Suppressor macrophage treated with lipopolysaccharide for 1 hour (primary cell): Measurements from ENCODE around the gene AIF1.

ENCODE experiments used
- DNase-seq, 3 donors: peaks; one replicate each; pipeline ENCODE4 v3.0.0-alpha.2; 2020 to 2022

AIF1 gene

DNA sequence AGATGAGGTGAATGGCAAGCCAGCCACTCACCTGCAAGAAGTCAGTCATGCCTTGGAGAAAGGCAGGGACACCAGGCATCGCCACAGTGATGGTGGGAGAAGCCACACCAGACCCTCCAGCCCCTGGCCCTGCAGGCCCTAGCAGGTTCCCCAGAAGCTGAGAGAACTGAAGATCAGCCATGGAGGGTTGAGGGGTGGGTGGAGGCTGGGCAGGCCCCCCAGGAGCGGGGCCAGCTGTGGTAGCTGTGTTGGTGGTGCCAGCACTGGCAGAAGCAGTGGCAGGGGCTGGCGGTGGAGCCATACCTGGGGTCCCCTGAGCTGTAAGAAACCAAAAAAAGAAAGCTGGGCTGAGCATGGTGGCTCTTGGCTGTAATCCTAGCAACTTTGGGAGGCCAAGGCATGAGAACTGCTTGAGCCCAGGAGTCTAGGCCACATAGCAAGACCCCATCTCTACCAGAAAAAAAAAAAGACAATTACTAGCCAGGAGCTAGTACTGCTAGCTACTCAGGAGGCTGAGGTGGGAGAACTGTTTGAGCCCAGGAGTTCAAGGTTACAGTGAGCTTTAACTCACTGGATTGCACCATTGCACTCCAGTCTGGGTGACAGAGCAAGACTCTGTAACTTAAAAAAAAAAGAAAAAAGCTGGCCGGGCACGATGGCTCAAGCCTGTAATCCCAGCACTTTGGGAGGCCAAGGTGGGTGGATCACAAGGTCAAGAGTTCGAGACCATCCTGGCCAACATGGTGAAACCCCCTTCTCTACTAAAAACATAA lies 27.9 kb downstream of the AIF1 start:
- DNase-seq = no peak

DNA sequence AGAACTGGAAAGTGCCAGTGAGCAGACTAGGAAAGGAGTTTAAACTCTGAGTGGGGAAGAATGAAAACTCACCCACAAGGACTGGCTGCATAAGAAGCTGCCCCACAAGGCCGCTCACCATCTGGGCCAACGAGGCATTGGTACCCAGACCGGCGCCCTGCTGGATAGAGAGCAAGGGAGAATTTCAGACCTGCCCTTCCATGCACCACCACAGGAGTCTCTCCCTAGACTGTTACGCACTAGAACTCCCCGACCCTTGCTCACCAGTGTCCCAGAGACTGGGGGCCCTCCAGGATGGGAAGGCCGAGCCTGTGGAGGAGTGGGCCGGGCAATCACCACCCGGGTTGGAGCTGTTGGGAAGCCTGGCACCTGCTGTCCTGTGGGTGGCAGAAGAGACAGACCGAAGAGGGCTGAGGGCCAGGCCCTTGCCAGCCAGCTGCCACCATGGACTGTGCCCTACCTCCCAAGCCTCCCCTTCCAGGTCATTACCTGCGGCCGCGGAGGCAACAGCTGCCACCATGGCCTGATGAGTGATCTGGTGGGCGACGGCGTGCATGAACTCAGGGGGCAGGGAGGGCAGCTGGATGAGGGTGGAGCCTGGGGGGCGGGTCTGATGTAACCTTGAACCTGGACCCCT lies 28.9 kb downstream of the AIF1 start:
- no peak for DNase-seq

DNA sequence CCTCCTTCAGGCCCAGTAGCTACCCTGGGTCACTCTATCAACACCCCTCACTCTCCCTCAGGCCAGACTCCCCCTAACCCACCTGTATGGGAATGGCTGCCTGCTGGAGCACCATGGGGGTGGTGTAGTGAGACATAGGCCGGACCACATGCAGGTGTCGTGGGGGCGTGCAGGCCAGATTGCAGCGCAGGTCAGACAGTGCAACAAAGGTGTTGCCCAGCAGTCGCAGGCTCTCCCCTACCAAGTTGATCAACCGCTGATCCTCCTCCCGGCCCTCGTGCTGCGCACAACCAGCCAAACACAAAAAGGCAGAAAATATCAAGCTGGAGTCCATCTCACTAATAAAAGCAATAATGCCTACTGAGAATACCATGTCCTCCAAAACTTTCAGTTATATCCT lies 30.3 kb downstream of the AIF1 start:
- DNase-seq = no peak

DNA sequence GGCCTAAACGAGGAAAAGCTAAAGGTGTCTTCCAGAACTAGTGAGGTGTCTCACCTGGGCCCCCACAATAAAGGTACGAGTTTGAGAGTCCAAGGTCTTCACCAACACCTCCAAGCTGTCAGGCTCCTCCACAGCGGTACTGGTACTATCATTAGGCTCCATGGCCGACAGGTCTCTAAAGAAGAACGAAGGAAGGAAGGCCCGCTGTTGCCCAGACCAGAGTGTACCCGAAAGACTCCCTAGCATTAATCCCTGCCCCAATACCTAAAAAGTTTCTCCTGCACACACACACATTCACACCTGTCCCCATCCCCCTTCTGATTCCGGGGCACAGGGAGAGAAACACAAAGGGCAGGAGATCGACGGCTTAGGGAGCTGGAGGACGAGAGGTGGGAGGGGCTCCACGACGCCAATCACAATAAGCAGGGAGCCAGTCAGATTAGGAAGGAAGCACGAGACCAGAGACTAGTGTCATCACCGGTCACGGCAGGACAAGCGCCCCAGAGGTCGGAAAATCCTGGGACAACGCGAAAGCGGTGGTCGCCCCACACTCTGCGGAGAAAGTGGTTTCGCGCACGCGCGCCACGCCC lies 36.7 kb downstream of the AIF1 start:
- DNase-seq = peak; percentile 92 to 94 (median 92)

DNA sequence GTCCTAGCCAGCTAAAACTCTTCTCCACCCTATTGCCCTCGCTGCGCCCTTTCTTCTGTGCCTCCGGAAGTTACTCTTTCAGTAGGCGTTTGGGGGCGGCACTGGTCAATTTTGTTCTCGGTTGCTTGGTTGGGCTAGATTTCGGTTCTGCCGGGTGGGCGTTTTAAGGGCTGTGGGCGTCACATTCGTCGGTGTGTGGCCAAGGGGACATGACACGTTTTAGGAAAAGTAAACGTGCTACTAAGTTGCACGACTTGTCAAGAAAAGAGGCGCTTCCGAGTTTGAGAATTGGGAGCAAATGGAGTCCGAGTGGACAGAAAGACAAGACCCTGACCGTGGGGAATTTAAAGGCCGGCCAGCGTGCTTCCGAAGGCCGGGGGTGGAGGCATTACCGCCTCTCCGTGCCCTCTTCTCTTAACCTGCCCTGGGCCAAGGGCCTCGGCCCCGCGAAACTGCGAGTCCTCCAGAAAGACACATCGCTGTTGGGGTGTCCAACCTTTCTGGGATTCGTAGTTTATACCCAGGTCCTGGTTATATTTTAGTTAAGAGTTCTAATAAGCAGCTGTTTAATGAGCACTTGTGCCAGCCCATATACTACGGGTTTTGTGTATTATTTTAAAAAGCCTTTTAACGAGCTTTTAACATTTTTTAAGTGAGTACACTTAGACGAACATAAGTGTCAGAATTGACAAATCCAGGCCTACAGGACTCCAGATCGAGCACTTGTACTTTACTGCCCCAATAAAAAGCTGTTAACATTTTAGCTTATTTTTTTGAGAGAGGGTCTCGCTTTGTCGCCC lies 38.1 kb downstream of the AIF1 start:
- peak; percentile 93 to 95 (median 94) for DNase-seq

DNA sequence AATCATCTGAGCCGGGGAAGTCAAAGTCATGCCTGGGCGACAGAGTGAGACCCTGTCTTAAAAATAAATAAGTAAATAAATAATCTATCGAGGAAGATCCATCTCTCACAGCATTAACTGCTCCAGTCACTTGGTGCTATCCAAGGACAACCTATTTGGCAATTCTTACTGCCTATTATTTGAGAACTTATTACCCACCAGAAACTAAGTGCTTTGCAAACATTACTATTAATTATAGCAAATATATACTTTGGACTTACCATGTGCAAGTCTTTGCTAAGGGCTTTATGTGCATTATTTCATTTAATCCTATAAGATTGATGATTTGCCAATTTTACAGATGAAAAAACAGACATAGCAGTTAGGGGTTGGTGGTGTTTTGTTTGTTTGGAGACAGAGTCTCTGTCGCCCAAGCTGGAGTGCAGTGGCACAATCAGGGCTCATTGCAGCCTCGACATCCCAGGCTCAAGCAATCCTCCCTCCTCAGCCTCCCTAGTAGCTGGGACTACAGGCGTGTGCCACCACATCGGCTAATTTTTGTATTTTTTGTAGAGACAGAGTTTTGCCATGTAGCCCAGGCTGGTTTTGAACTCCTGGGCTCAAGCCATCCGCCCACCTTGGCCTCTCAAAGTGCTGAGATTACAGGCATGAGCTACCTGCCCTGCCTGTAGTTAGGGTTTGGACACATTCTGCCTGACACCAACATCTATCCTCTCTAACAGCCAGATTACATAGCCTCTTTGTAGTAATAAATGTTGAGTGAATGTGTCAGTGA lies 39.7 kb downstream of the AIF1 start:
- no peak for DNase-seq

DNA sequence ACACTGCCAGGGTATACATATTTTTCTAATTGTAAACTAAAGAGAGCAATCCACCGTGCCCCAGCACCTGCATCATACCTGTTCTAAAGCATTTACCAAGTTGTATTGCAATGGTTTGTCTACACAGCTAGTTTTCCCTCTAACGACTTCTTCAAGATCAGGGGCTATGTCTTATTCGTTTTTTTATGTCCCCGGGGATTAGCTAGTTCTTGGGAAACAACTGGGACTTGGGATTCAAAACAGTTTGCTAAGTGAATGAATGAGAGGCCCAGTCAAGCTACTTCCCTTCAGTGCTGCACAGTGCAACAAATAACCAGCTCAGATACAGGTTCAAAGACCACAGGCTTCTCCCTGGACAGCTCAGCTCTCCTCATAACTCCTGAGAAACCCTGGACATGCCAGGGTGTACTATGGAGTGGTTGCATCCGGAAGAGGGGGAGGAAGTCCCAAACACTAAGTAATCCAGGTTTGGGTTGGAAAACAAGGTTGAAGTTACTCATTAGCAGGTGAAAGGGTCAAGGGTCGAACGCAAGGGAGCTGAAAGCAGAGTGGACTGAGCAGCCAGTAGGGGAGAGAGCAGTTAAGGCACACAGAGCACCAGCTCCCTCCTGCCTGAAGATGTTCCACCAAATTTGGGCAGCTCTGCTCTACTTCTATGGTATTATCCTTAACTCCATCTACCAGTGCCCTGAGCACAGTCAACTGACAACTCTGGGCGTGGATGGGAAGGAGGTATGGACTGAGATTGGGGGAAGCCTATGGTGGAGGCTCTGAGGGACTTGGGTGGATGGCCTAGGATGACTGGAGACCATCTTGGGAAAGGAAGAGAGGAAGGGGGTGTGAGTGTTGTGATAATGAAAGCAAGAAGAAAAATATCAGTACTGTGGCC lies 40.6 kb downstream of the AIF1 start, which contains the start of gene APOM:
Gene APOM (plus strand): TSS at position 546 of the 889 bp plus-strand sequence. CDS start 73 bp downstream, at position 619.
- DNase-seq = no peak

DNA sequence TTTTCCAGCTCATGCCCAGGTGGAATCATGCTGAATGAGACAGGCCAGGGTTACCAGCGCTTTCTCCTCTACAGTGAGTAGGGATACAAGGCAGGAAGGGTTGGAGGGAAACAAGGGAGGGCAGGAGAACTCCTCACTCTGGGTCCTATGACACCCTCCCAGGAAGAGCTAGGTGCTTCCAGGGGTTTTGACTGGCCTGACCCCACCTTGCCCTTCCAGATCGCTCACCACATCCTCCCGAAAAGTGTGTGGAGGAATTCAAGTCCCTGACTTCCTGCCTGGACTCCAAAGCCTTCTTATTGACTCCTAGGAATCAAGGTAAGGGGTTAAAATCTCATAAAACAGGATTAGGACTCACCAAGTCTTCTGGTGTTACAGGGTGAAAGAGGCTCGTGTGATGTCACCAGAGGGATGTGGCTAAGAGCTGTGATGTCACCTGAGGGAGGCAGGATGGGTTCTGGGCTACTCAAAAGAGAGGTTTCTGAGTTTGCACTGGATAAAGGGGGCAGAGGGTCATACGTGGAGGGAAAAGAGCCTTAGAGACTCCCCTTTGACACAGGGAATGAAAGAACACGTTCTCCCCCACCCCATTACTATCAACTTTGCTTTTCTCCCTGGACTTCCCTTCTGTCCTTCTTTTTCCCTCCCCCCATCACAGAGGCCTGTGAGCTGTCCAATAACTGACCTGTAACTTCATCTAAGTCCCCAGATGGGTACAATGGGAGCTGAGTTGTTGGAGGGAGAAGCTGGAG lies 42.5 kb downstream of the AIF1 start:
- DNase-seq = peak in 2 of 3 donors; percentile 28 to 31

DNA sequence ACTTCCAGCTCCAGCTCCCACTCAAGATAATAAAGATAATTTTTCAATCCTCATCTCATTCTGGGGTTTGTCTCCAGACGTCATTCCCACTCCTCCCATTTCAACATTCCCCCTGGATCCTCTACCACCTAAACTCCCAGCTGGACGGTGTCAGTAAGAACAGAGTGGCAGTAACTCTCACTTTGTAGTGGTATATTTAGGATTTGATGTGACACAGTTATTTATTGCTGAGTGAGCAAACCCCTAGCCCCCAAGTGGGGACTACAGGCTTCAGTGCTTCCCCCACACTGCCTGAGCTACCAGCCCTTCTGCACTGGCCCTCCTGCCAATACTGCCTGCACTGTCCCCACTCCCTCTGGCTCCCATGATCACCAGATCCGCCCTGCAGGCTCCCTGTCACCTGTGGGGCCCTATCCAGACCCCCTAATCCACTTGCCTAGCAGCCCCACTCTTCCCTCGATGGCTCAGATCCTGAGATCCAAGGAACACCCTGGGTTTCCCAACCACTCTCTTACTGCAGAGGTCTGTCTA lies 43.2 kb downstream of the AIF1 start:
- DNase-seq = no peak

DNA sequence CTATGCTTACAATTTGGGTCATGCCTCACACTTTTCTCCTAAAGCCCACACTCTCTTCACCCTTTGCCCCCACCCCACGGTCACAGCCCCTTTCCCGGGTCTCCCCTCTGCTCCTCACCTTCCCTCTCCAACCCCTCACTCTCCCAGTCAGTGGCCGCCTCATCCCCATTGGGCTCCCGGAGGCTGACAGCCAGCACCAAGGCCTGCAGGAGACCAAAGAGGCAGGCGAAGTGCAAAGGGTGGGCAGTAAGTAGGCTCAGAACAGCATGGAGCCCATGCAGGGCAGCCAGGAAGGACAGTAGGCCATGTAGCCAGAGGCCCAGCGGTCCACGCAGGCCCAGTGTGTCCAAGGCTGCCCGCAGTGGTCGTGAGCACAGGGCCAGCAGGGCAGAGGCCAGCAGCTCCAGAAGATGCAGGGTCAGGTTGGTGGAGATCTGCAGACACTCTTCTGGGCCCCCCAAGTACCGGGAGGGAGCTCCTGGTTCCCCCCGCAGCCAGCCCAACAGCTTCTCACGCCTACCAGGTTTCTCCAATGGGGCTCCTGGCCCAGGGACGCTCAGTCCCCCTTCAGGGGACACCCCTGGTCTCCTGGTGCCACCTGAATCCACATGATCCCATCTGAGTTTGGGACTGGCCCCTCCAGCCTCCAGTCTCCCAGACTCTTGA lies 44.1 kb downstream of the AIF1 start:
- no peak for DNase-seq

DNA sequence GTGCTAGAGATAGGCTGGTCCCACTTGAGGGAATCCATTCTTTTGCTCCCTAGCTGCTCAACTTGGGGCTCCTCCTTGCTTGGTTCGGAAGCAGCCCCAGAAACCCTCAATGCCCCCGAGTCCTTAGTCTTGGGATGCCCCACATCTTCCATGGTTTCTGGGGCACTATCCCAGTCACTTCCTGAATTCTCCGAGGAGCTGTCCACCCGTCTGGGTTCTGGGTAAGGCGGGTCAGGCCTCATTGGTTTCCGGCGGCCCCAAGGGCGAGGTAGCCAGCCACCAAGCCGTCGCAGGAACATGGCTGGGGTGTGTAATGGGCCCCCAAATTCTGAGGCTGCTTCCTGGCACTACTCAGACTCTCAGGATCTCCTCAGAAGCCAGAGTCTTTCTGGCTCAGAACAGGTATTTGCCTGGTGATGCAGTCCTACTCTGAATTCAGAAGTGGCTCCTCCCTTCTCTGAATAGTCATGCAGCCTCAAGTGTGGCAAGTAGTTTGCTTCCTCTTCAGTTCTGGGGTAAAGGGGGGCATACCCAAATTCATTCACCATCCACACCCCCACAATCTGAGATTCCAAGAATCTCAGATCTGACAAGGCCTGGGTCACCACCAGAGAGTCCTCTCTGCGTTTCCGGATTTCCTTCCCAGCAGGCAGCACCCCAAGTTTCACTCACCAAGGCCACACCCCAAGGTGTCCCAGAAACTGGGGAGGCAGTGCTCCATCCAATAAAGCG lies 44.8 kb downstream of the AIF1 start:
- DNase-seq = peak; percentile 52 to 66 (median 52)

DNA sequence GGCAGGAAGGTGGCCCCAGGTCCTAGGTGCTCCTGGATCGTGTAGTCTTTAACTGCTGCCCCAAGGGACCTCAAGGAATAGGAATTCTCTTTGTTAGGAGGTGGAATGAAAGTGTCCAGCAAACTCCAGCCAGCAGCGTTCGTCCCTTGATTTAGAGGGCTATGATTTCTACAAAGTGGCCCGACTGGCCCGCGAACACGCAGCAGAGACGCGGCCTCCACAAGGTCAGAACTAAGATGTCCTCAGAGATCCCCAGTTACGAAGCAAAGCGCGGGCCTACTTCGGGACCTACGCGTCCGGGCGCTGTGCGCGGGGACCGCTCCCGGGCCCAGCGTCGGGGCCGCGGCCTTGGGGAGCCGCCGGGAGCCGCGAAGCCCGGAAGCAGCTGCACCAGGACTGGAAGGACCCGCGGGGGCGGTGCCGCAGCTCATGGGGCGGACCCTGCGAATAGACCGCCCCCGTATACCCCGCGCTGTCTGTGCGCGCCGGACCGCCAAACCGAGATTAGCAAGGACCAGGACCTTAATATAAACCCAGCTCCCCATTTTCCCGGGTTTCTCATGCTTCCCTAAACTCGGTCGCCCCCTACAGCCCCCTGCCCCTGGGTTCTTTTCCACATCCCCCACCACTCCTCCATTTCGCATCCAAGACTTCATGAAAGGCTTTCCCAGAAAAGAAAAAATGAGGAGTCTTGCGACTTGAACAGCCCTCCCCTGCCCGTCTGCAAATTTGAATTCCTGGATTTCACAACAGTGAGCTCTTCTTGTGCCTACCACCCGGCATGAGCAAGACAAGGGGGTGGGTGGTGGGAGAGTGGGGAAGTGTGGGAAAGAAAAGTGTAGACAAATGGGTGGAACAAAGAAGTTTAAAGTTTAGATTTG lies 45.6 kb downstream of the AIF1 start, which contains the start of gene C6orf47:
Gene C6orf47 (minus strand): TSS at position 398 of the 881 bp plus-strand sequence. CDS start 831 bp downstream, outside the sequence.
- peak; percentile 86 to 94 (median 87) for DNase-seq

DNA sequence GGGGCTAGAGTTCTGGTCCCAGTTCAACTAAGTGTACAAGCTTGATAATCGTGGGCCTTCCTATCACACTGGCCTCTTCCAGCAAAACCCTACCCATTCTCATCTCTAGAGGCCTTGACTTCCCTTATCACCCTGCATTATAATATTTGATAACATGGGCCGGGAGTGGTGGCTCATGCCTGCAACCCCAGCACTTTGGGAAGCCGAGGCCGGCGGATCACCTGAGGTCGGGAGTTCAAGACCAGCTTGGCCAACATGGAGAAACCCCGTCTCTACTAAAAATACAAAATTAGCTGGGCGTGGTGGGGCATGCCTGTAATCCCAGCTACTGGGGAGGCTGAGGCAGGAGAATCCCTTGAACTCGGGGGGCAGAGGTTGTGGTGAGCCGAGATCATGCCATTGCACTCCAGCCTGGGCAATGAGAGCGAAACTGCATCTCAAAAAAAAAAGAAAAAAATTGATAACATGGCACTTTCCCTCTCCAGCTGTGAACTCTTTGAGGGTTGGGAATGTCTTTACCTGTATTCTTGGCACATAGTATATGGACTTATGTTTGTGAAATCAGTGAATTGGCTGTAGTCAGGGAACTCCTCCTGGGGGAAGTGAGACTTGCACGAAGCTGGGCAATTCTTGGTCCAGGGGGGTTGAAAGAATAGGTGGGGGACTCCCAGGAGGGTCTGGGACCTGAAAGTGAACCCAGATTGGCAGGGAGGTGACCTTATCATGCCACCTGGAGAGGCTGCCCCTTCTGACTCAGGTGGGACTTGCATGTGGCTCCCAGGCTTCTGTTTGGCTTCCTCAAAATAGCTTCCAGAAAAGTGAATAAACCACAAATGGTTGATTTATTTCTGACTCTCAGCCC lies 46.5 kb downstream of the AIF1 start:
- no peak for DNase-seq

DNA sequence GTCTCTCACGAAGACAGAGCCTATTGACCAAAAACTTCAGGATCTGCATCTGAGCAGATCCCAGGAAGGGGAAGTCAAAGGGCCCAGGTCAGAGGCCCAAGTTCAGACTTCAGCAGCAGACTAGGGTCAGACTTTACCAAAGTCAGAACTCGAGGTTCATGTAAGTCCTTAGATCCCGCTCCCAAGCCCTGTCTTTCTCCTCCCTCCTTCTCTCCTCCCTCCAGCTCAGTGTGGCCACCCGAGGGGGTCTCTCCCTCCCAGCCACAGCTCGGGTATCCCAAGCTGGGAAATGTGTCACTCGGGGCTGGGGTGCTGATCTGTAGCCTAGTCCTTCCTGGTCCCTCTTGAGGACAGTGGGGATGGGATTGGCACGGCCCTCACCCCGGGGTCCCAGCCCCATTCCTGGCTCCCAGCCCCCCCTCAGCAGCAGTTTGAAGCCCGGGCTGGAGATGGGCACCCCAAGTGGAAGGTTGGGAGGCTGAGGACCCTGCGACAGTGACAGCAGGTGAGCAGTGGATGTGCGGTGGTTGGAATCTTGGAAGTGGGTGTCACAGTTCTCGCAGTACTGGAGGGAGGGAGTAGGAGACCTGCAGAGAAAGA lies 47.2 kb downstream of the AIF1 start:
- DNase-seq = no peak

DNA sequence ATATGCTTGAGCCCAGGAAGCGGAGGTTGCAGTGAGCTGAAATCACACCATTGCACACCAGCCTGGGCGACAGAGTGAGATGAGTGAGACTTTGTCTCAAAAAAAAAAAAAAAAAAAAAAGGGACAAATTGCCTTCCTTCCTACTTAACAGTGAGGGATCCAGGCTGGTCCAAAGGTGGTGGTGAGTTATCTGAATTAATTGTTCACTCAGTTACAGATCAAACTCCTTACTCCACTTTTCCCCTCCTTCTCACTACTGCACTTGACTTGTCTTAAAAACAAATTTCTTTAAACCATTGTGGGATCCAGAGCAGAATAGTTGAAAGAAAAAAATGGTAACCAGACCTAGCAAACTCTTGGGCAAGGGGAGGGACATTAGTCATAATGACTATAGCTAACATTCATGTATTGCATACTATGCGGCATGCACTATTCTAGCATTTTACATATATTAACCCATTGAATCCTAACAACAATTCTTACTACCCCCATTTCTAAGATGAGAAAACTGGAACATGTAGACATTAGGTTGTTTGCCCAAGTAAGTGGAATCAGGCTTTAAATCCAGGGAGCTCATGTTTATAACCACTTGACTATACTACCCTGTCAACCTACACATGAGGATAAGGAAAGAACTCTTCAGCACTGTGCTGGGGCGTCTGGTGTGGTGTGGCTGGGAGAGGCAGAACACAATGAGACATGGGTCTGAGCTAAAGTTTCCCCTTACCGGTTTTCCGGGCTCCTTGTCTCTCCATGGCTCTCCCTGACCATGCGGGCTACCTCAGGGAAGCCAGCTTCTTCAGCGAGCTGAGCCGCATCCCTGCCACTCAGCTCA lies 48.3 kb downstream of the AIF1 start:
- peak; percentile 30 to 73 (median 61) for DNase-seq
